ENCODE data around the gene NFIB. TPM values are rescaled to one million over a fixed set of nuclear protein-coding genes. Genes with fewer than 3 reads are reported as not detected.

The NFIB gene
- total RNA-seq, 1 experiment from 2014 or later = 12.5 TPM

DNA sequence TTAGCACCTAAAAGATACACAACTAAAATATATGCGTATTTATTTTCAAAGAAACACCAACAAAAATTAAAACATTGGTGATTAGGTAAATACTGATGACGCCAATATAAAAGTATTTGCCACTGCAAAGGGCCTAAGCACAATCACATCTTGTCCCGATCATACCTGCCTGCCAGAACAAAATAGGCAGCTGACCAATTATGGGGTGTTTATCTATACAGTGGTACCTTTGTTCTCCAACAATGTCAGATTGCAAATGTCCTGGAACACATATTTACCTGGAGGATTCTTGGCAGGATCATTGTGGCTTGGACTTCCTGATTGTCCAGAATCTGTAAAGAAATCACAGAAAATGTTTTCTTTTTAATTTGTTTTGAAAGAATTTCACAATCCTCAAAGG is 134.5 kb downstream of the NFIB start:
- no peak for ATAC-seq
- no peaks in the 10 kb centered on the region for H3K27me3 Mint-ChIP-seq (ENCODE audit: low read depth)
- CTCF ChIA-PET = no interaction called here

GRCh38 chr9:14175778-14176177 is 138.2 kb downstream of the NFIB start:
- H3K4me1 Mint-ChIP-seq = no peaks in the 10 kb centered on the region
- no peaks in the 10 kb centered on the region for H3K9me3 Mint-ChIP-seq
- H3K36me3 Mint-ChIP-seq = no peaks in the 10 kb centered on the region
- no peak overlapping the region for H3K4me3 Mint-ChIP-seq
- ChIA-PET CTCF (no interaction called here), POLR2A (no interaction called here)
- DNase-seq (ENCODE audit: low spot score) (no peak), ATAC-seq (no peak)
- H3K27ac Mint-ChIP-seq = no peak overlapping the region
- H3K27me3 Mint-ChIP-seq (ENCODE audit: low read depth) = no peaks in the 10 kb centered on the region
- TF ChIP-seq NR3C1 (CRISPR knock-in tag; conservative IDR thresholded peaks at IDR 0.05; ENCODE audit: low read depth) (no peak), NR1H2 (CRISPR knock-in tag; IDR thresholded peaks at IDR 0.05) (no peak), NFATC4 (CRISPR knock-in tag; IDR thresholded peaks at IDR 0.05) (no peak), FOXJ3 (CRISPR knock-in tag; IDR thresholded peaks at IDR 0.05; ENCODE audit: borderline replicate concordance) (no peak), ZSCAN18 (CRISPR knock-in tag; IDR thresholded peaks at IDR 0.05) (no peak), HMGXB4 (CRISPR knock-in tag; IDR thresholded peaks at IDR 0.05) (no peak)
- TF ChIP-seq, protein P1, sequence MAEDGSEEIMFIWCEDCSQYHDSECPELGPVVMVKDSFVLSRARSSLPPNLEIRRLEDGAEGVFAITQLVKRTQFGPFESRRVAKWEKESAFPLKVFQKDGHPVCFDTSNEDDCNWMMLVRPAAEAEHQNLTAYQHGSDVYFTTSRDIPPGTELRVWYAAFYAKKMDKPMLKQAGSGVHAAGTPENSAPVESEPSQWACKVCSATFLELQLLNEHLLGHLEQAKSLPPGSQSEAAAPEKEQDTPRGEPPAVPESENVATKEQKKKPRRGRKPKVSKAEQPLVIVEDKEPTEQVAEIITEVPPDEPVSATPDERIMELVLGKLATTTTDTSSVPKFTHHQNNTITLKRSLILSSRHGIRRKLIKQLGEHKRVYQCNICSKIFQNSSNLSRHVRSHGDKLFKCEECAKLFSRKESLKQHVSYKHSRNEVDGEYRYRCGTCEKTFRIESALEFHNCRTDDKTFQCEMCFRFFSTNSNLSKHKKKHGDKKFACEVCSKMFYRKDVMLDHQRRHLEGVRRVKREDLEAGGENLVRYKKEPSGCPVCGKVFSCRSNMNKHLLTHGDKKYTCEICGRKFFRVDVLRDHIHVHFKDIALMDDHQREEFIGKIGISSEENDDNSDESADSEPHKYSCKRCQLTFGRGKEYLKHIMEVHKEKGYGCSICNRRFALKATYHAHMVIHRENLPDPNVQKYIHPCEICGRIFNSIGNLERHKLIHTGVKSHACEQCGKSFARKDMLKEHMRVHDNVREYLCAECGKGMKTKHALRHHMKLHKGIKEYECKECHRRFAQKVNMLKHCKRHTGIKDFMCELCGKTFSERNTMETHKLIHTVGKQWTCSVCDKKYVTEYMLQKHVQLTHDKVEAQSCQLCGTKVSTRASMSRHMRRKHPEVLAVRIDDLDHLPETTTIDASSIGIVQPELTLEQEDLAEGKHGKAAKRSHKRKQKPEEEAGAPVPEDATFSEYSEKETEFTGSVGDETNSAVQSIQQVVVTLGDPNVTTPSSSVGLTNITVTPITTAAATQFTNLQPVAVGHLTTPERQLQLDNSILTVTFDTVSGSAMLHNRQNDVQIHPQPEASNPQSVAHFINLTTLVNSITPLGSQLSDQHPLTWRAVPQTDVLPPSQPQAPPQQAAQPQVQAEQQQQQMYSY (CRISPR knock-in tag; IDR thresholded peaks at IDR 0.05) = no peak

More for the DNA sequence above, 134.5 kb downstream of the NFIB start:
- POLR2A ChIA-PET = no interaction called here
- H3K9me3 Mint-ChIP-seq = peaks cover 4% of the 10 kb centered on the region; the same call in 1 of the 2 replicates
- TF ChIP-seq MXD4 (CRISPR knock-in tag; IDR thresholded peaks at IDR 0.05; ENCODE audit: borderline replicate concordance) = no peak
- TF ChIP-seq, protein P2, sequence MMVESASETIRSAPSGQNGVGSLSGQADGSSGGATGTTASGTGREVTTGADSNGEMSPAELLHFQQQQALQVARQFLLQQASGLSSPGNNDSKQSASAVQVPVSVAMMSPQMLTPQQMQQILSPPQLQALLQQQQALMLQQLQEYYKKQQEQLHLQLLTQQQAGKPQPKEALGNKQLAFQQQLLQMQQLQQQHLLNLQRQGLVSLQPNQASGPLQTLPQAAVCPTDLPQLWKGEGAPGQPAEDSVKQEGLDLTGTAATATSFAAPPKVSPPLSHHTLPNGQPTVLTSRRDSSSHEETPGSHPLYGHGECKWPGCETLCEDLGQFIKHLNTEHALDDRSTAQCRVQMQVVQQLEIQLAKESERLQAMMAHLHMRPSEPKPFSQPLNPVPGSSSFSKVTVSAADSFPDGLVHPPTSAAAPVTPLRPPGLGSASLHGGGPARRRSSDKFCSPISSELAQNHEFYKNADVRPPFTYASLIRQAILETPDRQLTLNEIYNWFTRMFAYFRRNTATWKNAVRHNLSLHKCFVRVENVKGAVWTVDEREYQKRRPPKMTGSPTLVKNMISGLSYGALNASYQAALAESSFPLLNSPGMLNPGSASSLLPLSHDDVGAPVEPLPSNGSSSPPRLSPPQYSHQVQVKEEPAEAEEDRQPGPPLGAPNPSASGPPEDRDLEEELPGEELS (CRISPR knock-in tag; IDR thresholded peaks at IDR 0.05) = no peak
- no peak for TF ChIP-seq ZSCAN18 (CRISPR knock-in tag; IDR thresholded peaks at IDR 0.05)
- TF ChIP-seq USF2 (CRISPR knock-in tag; IDR thresholded peaks at IDR 0.05) = no peak
- TF ChIP-seq, protein P3, sequence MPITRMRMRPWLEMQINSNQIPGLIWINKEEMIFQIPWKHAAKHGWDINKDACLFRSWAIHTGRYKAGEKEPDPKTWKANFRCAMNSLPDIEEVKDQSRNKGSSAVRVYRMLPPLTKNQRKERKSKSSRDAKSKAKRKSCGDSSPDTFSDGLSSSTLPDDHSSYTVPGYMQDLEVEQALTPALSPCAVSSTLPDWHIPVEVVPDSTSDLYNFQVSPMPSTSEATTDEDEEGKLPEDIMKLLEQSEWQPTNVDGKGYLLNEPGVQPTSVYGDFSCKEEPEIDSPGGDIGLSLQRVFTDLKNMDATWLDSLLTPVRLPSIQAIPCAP (CRISPR knock-in tag; IDR thresholded peaks at IDR 0.05) = no peak
- no peaks in the 10 kb centered on the region for H3K4me1 Mint-ChIP-seq
- no peak for DNase-seq (ENCODE audit: low spot score)
- H3K4me3 Mint-ChIP-seq = no peak overlapping the region
- no peak overlapping the region for H3K27ac Mint-ChIP-seq
- no peaks in the 10 kb centered on the region for H3K36me3 Mint-ChIP-seq
